Measurements from ENCODE around the gene LIAS. TPM values are rescaled to one million over a fixed set of nuclear protein-coding genes. Genes with fewer than 3 reads are reported as not detected.

LIAS gene
- total and polyA plus RNA-seq, 2 donors (not counting 1 experiment from before 2014, with no cell fraction given) = 12.0 to 20.9 TPM

DNA sequence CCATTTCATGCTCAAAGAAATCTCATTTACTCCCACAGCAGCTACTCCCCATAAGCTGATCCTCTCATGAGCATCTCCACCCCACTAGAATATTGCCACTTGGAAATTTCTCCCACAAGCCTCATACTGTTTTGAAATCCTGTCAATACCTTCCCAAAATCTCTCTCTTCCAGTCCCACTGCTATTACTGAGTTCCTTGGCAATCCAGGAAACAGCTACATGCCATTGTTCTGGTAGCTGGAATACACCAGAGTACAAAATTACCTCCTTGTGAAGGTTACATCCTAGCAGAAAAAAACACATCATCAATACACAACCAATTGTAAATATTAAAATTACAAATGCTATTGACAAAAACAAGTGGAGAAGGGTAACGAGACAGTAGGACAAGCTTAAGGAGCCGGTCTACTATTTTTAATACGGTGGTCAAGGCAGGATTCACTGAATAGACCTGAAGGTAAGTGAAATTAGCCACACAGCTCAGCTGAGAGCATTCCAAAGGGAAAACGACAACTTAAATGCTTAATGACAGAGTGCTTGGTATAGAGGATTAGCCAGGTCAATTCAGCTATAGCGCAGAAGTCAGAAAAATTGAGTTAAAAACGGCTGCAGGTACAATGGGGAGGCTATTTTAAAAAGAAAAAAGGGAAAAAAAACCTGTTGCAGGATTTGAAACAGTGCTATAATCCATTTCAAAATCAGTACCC lies 6.5 kb upstream of the LIAS start:
- intact Hi-C loops (cut with micrococcal nuclease) = loop anchor here (10.0 kb wide), 1 partner anchor 548 kb away; no protein-coding TSS in a partner anchor
- Histone ChIP-seq H3K27me3 (replicated peaks in 1 of 4; ENCODE audit: control extremely low read depth in 1 of 4, control insufficient read depth in 3 of 4, insufficient read depth in 4 of 4, low read length in 3 of 4) (no peaks in the 10 kb centered on the region), H3K4me3 (ENCODE audit: control extremely low read depth in 1 of 5, extremely low read depth in 1 of 5, insufficient read depth in 1 of 5, low read depth in 2 of 5, low read length in 4 of 5) (no peak overlapping the region), H3K79me2 (ENCODE audit: control insufficient read depth, insufficient read depth, low read length) (peaks cover 7% of the 10 kb centered on the region), H3K9ac (ENCODE audit: low read length) (no peak overlapping the region), H3K4me2 (replicated peaks; ENCODE audit: low read depth, low read length, poor library complexity, severe bottlenecking) (no peak overlapping the region), H2AFZ (ENCODE audit: insufficient read depth, low read depth, low read length, poor library complexity, severe bottlenecking) (no peak overlapping the region), H3K9me3 (ENCODE audit: control extremely low read depth in 1 of 3, control insufficient read depth in 2 of 3, insufficient read depth in 1 of 3, low read length in 2 of 3) (no peaks in the 10 kb centered on the region), H3K27ac (ENCODE audit: low read length in 2 of 2) (peak overlapping the region in 1 of 2 donors; percentile 4), H4K20me1 (ENCODE audit: control insufficient read depth, insufficient read depth, low read length, poor library complexity, severe bottlenecking) (peaks cover 21% of the 10 kb centered on the region), H3K36me3 (replicated peaks in 1 of 2; ENCODE audit: control extremely low read depth in 1 of 2, control insufficient read depth in 1 of 2, extremely low read depth in 1 of 2, insufficient read depth in 2 of 2, low read length in 1 of 2) (peaks cover 15 to 61% of the 10 kb centered on the region in 2 experiments), H3K4me1 (ENCODE audit: control insufficient read depth in 2 of 2, insufficient read depth in 2 of 2, low read length in 2 of 2) (peaks cover 13% of the 10 kb centered on the region in 2 donors)
- Mint-ChIP-seq H3K9me3 (ENCODE audit: insufficient read depth) (no peaks in the 10 kb centered on the region), H3K4me3 (no peak overlapping the region), H3K27ac (no peak overlapping the region), H3K27me3 (no peaks in the 10 kb centered on the region), H3K4me1 (peaks cover 20% of the 10 kb centered on the region)
- ATAC-seq (ENCODE audit: low read depth) (no peak), DNase-seq (no peak)
- TF ChIP-seq EZH2 (IDR thresholded peaks at IDR 0.05; ENCODE audit: borderline replicate concordance, insufficient read depth, low read depth, low read length, poor library complexity, severe bottlenecking) = no peak
- TF ChIP-seq, protein P1, sequence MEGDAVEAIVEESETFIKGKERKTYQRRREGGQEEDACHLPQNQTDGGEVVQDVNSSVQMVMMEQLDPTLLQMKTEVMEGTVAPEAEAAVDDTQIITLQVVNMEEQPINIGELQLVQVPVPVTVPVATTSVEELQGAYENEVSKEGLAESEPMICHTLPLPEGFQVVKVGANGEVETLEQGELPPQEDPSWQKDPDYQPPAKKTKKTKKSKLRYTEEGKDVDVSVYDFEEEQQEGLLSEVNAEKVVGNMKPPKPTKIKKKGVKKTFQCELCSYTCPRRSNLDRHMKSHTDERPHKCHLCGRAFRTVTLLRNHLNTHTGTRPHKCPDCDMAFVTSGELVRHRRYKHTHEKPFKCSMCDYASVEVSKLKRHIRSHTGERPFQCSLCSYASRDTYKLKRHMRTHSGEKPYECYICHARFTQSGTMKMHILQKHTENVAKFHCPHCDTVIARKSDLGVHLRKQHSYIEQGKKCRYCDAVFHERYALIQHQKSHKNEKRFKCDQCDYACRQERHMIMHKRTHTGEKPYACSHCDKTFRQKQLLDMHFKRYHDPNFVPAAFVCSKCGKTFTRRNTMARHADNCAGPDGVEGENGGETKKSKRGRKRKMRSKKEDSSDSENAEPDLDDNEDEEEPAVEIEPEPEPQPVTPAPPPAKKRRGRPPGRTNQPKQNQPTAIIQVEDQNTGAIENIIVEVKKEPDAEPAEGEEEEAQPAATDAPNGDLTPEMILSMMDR (IDR thresholded peaks at IDR 0.05) = no peak
- ChIA-PET CTCF (no interaction called here), POLR2A (no interaction called here)
- 96% methylated on average over 4 of the region's 6 CpGs for WGBS (ENCODE audit: insufficient coverage)

GRCh38 chr4:39452860-39453587 lies 5.8 kb upstream of the LIAS start:
- Mint-ChIP-seq H3K27me3 (no peaks in the 10 kb centered on the region), H3K27ac (peak overlapping the region; percentile 17), H3K9me3 (ENCODE audit: insufficient read depth) (no peaks in the 10 kb centered on the region), H3K4me1 (peaks cover 22% of the 10 kb centered on the region), H3K4me3 (no peak overlapping the region)
- H3K4me3 ChIP-seq (ENCODE audit: control extremely low read depth in 1 of 5, extremely low read depth in 1 of 5, insufficient read depth in 1 of 5, low read depth in 2 of 5, low read length in 4 of 5) = no peak overlapping the region
- POLR2A ChIA-PET = no interaction called here
- H3K36me3 ChIP-seq (replicated peaks in 1 of 2; ENCODE audit: control extremely low read depth in 1 of 2, control insufficient read depth in 1 of 2, extremely low read depth in 1 of 2, insufficient read depth in 2 of 2, low read length in 1 of 2) = peaks cover 20 to 67% of the 10 kb centered on the region in 2 experiments
- DNase-seq (no peak), ATAC-seq (ENCODE audit: low read depth) (no peak)
- H3K27me3 ChIP-seq (replicated peaks in 1 of 4; ENCODE audit: control extremely low read depth in 1 of 4, control insufficient read depth in 3 of 4, insufficient read depth in 4 of 4, low read length in 3 of 4) = no peaks in the 10 kb centered on the region
- peaks cover 15 to 16% of the 10 kb centered on the region in 2 donors for H3K4me1 ChIP-seq (ENCODE audit: control insufficient read depth in 2 of 2, insufficient read depth in 2 of 2, low read length in 2 of 2)
- CTCF ChIA-PET = no interaction called here
- intact Hi-C loops (cut with micrococcal nuclease) = loop anchor here (10.0 kb wide), 1 partner anchor 548 kb away; no protein-coding TSS in a partner anchor
- no peak overlapping the region for H3K27ac ChIP-seq (ENCODE audit: low read length in 2 of 2)
- H4K20me1 ChIP-seq (ENCODE audit: control insufficient read depth, insufficient read depth, low read length, poor library complexity, severe bottlenecking) = peaks cover 21% of the 10 kb centered on the region
- no peak overlapping the region for H3K9ac ChIP-seq (ENCODE audit: low read length)
- peaks cover 12% of the 10 kb centered on the region for H3K79me2 ChIP-seq (ENCODE audit: control insufficient read depth, insufficient read depth, low read length)
- 90% methylated on average over 2 of the region's 11 CpGs for WGBS (ENCODE audit: insufficient coverage)
- TF ChIP-seq, protein P1 (IDR thresholded peaks at IDR 0.05) = no peak
- TF ChIP-seq EZH2 (IDR thresholded peaks at IDR 0.05; ENCODE audit: borderline replicate concordance, insufficient read depth, low read depth, low read length, poor library complexity, severe bottlenecking) = no peak
- H3K4me2 ChIP-seq (replicated peaks; ENCODE audit: low read depth, low read length, poor library complexity, severe bottlenecking) = no peak overlapping the region
- no peaks in the 10 kb centered on the region for H3K9me3 ChIP-seq (ENCODE audit: control extremely low read depth in 1 of 3, control insufficient read depth in 2 of 3, insufficient read depth in 1 of 3, low read length in 2 of 3)
- H2AFZ ChIP-seq (ENCODE audit: insufficient read depth, low read depth, low read length, poor library complexity, severe bottlenecking) = no peak overlapping the region
